ENCODE data around the gene FBXO30.

DNA sequence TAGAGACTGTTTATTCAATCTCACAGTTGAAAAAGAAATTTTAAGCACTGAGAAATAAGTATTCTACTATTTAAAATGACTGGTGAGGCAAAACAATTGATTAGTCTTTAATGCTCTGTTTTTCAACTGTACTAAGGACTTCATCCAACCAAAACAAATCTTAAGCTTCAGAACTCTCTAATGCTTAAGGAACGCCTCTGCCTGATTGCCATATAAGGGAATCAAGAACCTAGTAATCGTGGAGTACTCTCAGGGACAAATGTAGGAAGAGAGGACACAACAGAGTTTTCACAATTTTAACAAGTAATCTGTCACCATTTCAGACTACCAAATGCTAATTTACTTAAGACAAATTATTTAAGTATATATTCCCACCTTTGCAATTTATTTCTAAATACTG lies 16.1 kb downstream of the FBXO30 start:
- TF ChIP-seq, protein P1, sequence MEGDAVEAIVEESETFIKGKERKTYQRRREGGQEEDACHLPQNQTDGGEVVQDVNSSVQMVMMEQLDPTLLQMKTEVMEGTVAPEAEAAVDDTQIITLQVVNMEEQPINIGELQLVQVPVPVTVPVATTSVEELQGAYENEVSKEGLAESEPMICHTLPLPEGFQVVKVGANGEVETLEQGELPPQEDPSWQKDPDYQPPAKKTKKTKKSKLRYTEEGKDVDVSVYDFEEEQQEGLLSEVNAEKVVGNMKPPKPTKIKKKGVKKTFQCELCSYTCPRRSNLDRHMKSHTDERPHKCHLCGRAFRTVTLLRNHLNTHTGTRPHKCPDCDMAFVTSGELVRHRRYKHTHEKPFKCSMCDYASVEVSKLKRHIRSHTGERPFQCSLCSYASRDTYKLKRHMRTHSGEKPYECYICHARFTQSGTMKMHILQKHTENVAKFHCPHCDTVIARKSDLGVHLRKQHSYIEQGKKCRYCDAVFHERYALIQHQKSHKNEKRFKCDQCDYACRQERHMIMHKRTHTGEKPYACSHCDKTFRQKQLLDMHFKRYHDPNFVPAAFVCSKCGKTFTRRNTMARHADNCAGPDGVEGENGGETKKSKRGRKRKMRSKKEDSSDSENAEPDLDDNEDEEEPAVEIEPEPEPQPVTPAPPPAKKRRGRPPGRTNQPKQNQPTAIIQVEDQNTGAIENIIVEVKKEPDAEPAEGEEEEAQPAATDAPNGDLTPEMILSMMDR (IDR thresholded peaks at IDR 0.05), result no peak
- TF ChIP-seq POLR2A (IDR thresholded peaks at IDR 0.05) (no peak), POLR2AphosphoS5 (IDR thresholded peaks at IDR 0.05; ENCODE audit: insufficient read depth in 1 of 2, low read depth in 1 of 2) (no peak)
